ENCODE measurements around the gene RNU6-1. TPM values are rescaled to one million over a fixed set of nuclear protein-coding genes. Genes with fewer than 3 reads are reported as not detected.

RNU6-1 gene
- total RNA-seq, 2 donors from 2014 or later = not detected

GRCh38 chr15:67826717-67827561 is 12.9 kb downstream of the RNU6-1 start:
- no peaks in the 10 kb centered on the region for H3K9me3 ChIP-seq (ENCODE audit: control insufficient read depth, low read length)
- WGBS, 2 experiments (ENCODE audit: insufficient coverage in 1 of 2, insufficient read length in 1 of 2) = 2 to 4% methylated on average over 20 to 88 of the region's 88 CpGs
- no peak overlapping the region for H3K27ac ChIP-seq (ENCODE audit: low read depth, low read length)
- H3K9ac ChIP-seq (ENCODE audit: extremely low read depth, low read length, poor library complexity, severe bottlenecking) = no peak overlapping the region
- Mint-ChIP-seq H3K27me3 (ENCODE audit: insufficient read depth) (peaks cover 93% of the 10 kb centered on the region), H3K4me1 (peaks cover 26% of the 10 kb centered on the region), H3K27ac (no peak overlapping the region), H3K4me3 (no peak overlapping the region), H3K36me3 (ENCODE audit: low read depth) (no peaks in the 10 kb centered on the region), H3K9me3 (peaks cover 5% of the 10 kb centered on the region)
- no peak overlapping the region for H3K4me3 ChIP-seq (ENCODE audit: low read length)
- H3K4me1 ChIP-seq (ENCODE audit: control insufficient read depth, insufficient read depth, low read length) = peaks cover 9% of the 10 kb centered on the region
- TF ChIP-seq, protein P1, sequence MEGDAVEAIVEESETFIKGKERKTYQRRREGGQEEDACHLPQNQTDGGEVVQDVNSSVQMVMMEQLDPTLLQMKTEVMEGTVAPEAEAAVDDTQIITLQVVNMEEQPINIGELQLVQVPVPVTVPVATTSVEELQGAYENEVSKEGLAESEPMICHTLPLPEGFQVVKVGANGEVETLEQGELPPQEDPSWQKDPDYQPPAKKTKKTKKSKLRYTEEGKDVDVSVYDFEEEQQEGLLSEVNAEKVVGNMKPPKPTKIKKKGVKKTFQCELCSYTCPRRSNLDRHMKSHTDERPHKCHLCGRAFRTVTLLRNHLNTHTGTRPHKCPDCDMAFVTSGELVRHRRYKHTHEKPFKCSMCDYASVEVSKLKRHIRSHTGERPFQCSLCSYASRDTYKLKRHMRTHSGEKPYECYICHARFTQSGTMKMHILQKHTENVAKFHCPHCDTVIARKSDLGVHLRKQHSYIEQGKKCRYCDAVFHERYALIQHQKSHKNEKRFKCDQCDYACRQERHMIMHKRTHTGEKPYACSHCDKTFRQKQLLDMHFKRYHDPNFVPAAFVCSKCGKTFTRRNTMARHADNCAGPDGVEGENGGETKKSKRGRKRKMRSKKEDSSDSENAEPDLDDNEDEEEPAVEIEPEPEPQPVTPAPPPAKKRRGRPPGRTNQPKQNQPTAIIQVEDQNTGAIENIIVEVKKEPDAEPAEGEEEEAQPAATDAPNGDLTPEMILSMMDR (conservative IDR thresholded peaks at IDR 0.05) = no peak
- peaks cover 100% of the 10 kb centered on the region for H3K27me3 ChIP-seq (ENCODE audit: control insufficient read depth, insufficient read depth, low read length, poor library complexity, severe bottlenecking)
- H3K36me3 ChIP-seq (ENCODE audit: control insufficient read depth, insufficient read depth, low read length) = no peaks in the 10 kb centered on the region
- DNase-seq = peak; percentile 69

DNA sequence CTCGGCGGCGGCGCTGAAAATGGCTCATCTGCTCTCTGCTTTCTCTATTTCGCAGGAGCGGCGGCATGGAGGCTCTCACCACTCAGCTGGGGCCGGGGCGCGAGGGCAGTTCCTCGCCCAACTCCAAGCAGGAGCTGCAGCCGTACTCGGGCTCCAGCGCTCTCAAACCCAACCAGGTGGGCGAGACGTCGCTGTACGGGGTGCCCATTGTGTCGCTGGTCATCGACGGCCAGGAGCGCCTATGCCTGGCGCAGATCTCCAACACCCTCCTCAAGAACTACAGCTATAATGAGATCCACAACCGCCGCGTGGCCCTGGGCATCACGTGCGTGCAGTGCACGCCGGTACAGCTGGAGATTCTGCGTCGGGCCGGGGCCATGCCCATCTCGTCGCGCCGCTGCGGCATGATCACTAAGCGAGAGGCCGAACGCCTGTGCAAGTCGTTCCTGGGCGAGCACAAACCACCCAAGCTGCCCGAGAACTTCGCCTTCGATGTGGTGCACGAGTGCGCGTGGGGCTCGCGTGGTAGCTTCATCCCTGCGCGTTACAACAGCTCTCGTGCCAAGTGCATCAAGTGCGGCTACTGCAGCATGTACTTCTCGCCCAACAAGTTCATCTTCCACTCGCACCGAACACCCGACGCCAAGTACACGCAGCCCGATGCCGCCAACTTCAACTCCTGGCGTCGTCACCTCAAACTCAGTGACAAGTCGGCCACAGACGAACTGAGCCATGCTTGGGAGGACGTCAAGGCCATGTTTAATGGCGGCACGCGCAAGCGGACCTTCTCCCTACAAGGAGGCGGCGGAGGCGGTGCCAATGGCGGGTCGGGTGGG is 13.7 kb downstream of the RNU6-1 start:
- Histone ChIP-seq H3K4me3 (ENCODE audit: low read length) (no peak overlapping the region), H3K9me3 (ENCODE audit: control insufficient read depth, low read length) (no peaks in the 10 kb centered on the region), H3K9ac (ENCODE audit: extremely low read depth, low read length, poor library complexity, severe bottlenecking) (no peak overlapping the region), H3K27me3 (ENCODE audit: control insufficient read depth, insufficient read depth, low read length, poor library complexity, severe bottlenecking) (peaks cover 100% of the 10 kb centered on the region), H3K27ac (ENCODE audit: low read depth, low read length) (no peak overlapping the region), H3K36me3 (ENCODE audit: control insufficient read depth, insufficient read depth, low read length) (no peaks in the 10 kb centered on the region), H3K4me1 (ENCODE audit: control insufficient read depth, insufficient read depth, low read length) (peaks cover 9% of the 10 kb centered on the region)
- peaks cover 5% of the 10 kb centered on the region for H3K9me3 Mint-ChIP-seq
- peaks cover 28% of the 10 kb centered on the region for H3K4me1 Mint-ChIP-seq
- H3K4me3 Mint-ChIP-seq = peak overlapping the region; percentile 20
- DNase-seq = peak; percentile 76
- no peaks in the 10 kb centered on the region for H3K36me3 Mint-ChIP-seq (ENCODE audit: low read depth)
- TF ChIP-seq, protein P1 (conservative IDR thresholded peaks at IDR 0.05) = no peak
- peaks cover 93% of the 10 kb centered on the region for H3K27me3 Mint-ChIP-seq (ENCODE audit: insufficient read depth)
- H3K27ac Mint-ChIP-seq = no peak overlapping the region
- WGBS, 2 experiments (ENCODE audit: insufficient coverage in 1 of 2, insufficient read length in 1 of 2) = 9 to 14% methylated on average over 37 to 77 of the region's 77 CpGs

DNA sequence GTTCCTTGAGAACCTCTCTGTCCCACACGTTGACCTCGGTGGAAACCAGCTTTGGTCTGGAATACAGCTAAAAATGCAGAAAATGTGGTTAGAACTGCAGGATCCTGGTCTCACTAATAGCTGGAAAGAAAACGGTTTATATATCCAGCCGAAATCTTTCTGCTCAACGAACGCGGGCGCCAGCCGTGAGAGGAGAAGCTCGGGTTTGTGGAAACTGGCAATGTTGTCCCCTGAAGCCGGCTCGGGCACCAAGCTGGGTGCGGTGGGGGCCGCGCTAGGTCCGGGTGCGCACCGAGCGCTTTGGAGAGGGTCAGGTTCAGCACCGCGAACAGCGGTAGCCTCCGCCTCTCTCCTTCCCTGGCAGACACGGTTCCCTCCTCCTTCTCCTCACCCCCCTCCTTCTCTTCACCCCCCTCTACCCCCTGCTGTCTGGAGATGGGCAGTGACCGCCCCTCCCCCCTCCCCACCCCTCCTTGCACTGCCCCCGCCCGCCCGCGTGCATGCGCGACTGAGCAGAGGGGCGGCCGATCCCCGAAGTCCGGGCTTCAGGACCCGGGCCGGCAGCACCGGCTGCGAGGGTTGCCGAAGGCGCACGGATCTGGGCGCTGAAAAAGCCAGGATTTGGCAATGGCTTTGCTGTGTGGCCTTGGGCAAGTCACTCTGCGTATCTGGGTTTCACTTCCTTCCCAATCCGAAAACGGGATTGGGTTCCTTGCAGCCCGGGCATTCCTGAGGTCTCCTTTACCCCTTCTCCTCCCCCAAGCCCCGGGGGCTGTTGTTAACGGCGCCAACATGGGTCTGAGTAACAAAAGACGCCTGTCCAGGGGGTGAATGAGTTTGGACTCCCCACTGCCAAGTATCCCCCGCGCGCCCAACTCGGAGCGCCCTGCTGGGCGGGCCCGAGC is 14.6 kb downstream of the RNU6-1 start, which contains the start of gene SKOR1:
Gene SKOR1 (plus strand): TSS at position 534 of the 905 bp plus-strand sequence. CDS start 94 bp downstream, at position 628.
- no peak within 1 kb of the TSS for H3K4me3 ChIP-seq (ENCODE audit: low read length)
- Mint-ChIP-seq H3K36me3 (ENCODE audit: low read depth) (no peaks in the 10 kb centered on the region), H3K27ac (no peak within 1 kb of the TSS), H3K9me3 (peaks cover 5% of the 10 kb centered on the region), H3K4me3 (peak within 1 kb of the TSS; percentile 20), H3K4me1 (peaks cover 26% of the 10 kb centered on the region), H3K27me3 (ENCODE audit: insufficient read depth) (peaks cover 93% of the 10 kb centered on the region)
- H3K36me3 ChIP-seq (ENCODE audit: control insufficient read depth, insufficient read depth, low read length) = no peaks in the 10 kb centered on the region
- peaks cover 9% of the 10 kb centered on the region for H3K4me1 ChIP-seq (ENCODE audit: control insufficient read depth, insufficient read depth, low read length)
- TF ChIP-seq, protein P1 (conservative IDR thresholded peaks at IDR 0.05) = no peak
- DNase-seq = peak; percentile 89
- 0 to 2% methylated on average over 37 to 54 of the region's 58 CpGs for WGBS, 2 experiments (ENCODE audit: insufficient coverage in 1 of 2, insufficient read length in 1 of 2)
- peaks cover 100% of the 10 kb centered on the region for H3K27me3 ChIP-seq (ENCODE audit: control insufficient read depth, insufficient read depth, low read length, poor library complexity, severe bottlenecking)
- H3K9ac ChIP-seq (ENCODE audit: extremely low read depth, low read length, poor library complexity, severe bottlenecking) = no peak within 1 kb of the TSS
- no peaks in the 10 kb centered on the region for H3K9me3 ChIP-seq (ENCODE audit: control insufficient read depth, low read length)
- H3K27ac ChIP-seq (ENCODE audit: low read depth, low read length) = no peak within 1 kb of the TSS
